NT2/D1 (cell line): ENCODE data around the gene NISCH.

Source experiments
- DNase-seq: peaks from one replicate; pipeline ENCODE4 v3.0.0-alpha.2; 2011; ENCODE audit warnings: low read depth, low spot score
- H3K27me3 ChIP-seq: 2 replicates; pipeline ENCODE4 v1.6.0; 2011; ENCODE audit warnings: mild to moderate bottlenecking; ENCODE audit not compliant: insufficient read length, insufficient read depth
- H3K36me3 ChIP-seq: 2 replicates; pipeline ENCODE4 v1.6.1; 2011; ENCODE audit warnings: mild to moderate bottlenecking, low read length, mixed read lengths; ENCODE audit not compliant: insufficient read depth, insufficient read length
- H3K4me1 ChIP-seq: 2 replicates; pipeline ENCODE4 v1.5.1; 2011; ENCODE audit not compliant: insufficient read depth, insufficient read length
- H3K4me3 ChIP-seq: 2 replicates; pipeline ENCODE4 v1.5.1; 2011; ENCODE audit warnings: low read depth; ENCODE audit not compliant: insufficient read length
- H3K9ac ChIP-seq: 2 replicates; pipeline ENCODE4 v1.6.0; 2011; ENCODE audit warnings: low read depth; ENCODE audit not compliant: insufficient read length
- H3K9me3 ChIP-seq: 2 replicates; pipeline ENCODE4 v1.5.1; 2011; ENCODE audit warnings: mild to moderate bottlenecking, low read length; ENCODE audit not compliant: insufficient read depth
- SUZ12 ChIP-seq: IDR thresholded peaks from 2 replicates; pipeline ENCODE4 v1.6.1; 2011; ENCODE audit not compliant: insufficient read length, insufficient read depth; ENCODE audit errors: extremely low read depth
- YY1 ChIP-seq: IDR thresholded peaks from 2 replicates; pipeline ENCODE4 v1.6.1; 2011; ENCODE audit not compliant: insufficient read length, insufficient read depth
- ZNF274 ChIP-seq: IDR thresholded peaks from 2 replicates; pipeline ENCODE4 v1.6.1; 2011; ENCODE audit warnings: mild to moderate bottlenecking, low read depth, low read length

NISCH gene

GRCh38 chr3:52509753-52510328, 54.4 kb downstream of the NISCH start:
- DNase-seq: no peak
- H3K9me3 ChIP-seq: no peaks in the 10 kb centered on the region
- TF ChIP-seq YY1 (no peak), SUZ12 (no peak), ZNF274 (no peak)
- H3K4me3 ChIP-seq: no peak overlapping the region
- H3K9ac ChIP-seq: no peak overlapping the region
- H3K27me3 ChIP-seq: peaks cover 17% of the 10 kb centered on the region
- peaks cover 24% of the 10 kb centered on the region for H3K4me1 ChIP-seq
- H3K36me3 ChIP-seq: no peaks in the 10 kb centered on the region

DNA sequence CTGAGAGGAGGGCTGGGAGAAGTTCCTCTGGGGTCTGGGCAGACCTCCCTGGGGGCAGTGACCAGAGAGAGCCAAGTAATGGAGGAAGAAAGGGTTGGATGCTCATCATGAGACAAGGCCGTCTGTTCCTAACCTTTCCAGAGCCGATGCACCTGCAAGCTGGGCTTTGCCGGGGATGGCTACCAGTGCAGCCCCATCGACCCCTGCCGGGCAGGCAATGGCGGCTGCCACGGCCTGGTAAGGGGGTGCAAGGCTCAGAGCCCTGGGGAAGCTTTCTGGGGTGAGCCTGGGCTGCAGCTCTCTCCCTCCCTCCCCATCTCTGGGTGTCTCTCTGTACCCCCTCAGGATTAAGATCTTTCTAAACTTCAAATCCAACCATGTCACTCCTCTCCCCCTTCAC, 56.1 kb downstream of the NISCH start:
- Histone ChIP-seq H3K27me3 (peaks cover 15% of the 10 kb centered on the region), H3K9ac (no peak overlapping the region), H3K9me3 (no peaks in the 10 kb centered on the region), H3K4me1 (peaks cover 11% of the 10 kb centered on the region), H3K36me3 (no peaks in the 10 kb centered on the region), H3K4me3 (no peak overlapping the region)
- DNase-seq: no peak
- no peak for TF ChIP-seq SUZ12
- no peak for TF ChIP-seq YY1

GRCh38 chr3:52512105-52512504, 56.7 kb downstream of the NISCH start:
- TF ChIP-seq YY1 (no peak), ZNF274 (no peak)
- H3K36me3 ChIP-seq: no peaks in the 10 kb centered on the region

GRCh38 chr3:52512727-52513126, 57.3 kb downstream of the NISCH start:
- H3K9me3 ChIP-seq: no peaks in the 10 kb centered on the region
- no peak overlapping the region for H3K9ac ChIP-seq
- H3K36me3 ChIP-seq: no peaks in the 10 kb centered on the region
- no peak overlapping the region for H3K4me3 ChIP-seq
- DNase-seq: no peak
- peaks cover 14% of the 10 kb centered on the region for H3K27me3 ChIP-seq
- TF ChIP-seq YY1: no peak
- no peak for TF ChIP-seq ZNF274
- TF ChIP-seq SUZ12: no peak
- H3K4me1 ChIP-seq: peaks cover 8% of the 10 kb centered on the region

More at GRCh38 chr3:52512105-52512504, 56.7 kb downstream of the NISCH start:
- Histone ChIP-seq H3K9me3 (no peaks in the 10 kb centered on the region), H3K27me3 (peaks cover 14% of the 10 kb centered on the region), H3K9ac (no peak overlapping the region), H3K4me3 (no peak overlapping the region), H3K4me1 (peaks cover 9% of the 10 kb centered on the region)
- DNase-seq: no peak

DNA sequence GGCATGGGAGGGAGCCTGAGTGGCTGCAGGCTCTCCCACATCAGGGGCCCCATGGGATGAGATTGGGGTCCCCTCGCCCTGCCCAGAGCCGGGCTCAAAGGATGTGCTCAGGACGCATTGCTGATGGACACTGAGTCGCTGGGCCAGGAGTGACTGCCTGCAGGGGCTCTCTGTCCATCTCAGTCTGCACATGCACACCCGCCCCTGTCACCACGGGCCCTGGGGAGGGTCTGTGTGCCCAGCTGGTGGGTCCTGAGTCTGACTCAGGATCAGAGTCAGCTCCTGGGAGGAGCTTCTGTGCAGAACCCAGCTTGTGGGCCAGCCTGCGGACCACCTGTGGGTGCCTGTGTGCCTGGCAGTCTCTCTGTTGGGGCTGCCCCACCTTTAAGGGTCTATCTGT, 57.9 kb downstream of the NISCH start:
- no peaks in the 10 kb centered on the region for H3K36me3 ChIP-seq
- DNase-seq: no peak
- H3K9ac ChIP-seq: no peak overlapping the region
- H3K4me3 ChIP-seq: no peak overlapping the region
- TF ChIP-seq SUZ12 (no peak), ZNF274 (no peak), YY1 (no peak)
- H3K27me3 ChIP-seq: peaks cover 14% of the 10 kb centered on the region
- no peaks in the 10 kb centered on the region for H3K9me3 ChIP-seq
- H3K4me1 ChIP-seq: peaks cover 7% of the 10 kb centered on the region

DNA sequence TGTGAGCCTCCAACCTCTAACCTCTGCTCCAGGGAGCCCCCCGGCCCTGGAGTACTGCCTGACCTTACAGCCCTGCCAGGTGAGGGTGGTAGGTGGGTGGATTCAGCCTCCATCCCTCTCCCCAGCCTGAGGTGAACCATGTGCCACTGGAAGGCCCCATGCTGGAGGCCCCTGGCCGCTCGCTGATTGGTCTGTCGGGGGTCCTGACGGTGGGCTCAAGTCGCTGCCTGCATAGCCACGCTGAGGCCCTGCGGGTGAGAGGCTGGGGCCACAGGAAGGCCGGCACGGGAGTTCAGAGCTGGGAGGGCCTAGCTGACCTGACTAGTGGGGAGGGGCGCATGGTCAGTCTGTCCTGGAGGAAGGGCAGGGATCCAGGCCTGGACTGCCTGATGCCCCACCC, 59.2 kb downstream of the NISCH start:
- no peak for DNase-seq
- Histone ChIP-seq H3K36me3 (no peaks in the 10 kb centered on the region), H3K4me3 (no peak overlapping the region), H3K4me1 (peaks cover 11% of the 10 kb centered on the region), H3K9ac (no peak overlapping the region), H3K9me3 (no peaks in the 10 kb centered on the region), H3K27me3 (peaks cover 13% of the 10 kb centered on the region)
- TF ChIP-seq YY1 (no peak), ZNF274 (no peak), SUZ12 (no peak)

DNA sequence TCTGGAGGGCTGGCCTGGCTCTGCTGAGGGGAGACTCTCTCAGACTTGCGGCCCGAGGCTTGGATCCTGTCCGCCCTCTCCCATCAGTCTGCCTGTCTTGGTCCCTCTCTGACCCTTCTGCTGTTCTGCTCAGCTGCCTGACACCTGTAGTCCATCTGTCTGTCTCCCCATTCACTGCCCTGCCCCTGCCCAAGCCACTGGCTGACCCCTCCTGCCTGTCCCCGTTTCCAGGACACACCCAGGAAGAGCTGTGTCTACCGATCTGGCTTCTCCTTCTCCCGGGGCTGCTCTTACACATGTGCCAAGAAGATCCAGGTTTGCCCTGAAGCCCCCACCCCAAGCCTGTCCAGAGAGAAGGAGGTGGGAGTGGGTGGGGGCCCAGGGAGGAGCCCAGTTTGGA, 59.8 kb downstream of the NISCH start:
- TF ChIP-seq SUZ12 (no peak), YY1 (no peak), ZNF274 (no peak)
- Histone ChIP-seq H3K9ac (no peak overlapping the region), H3K9me3 (no peaks in the 10 kb centered on the region), H3K36me3 (no peaks in the 10 kb centered on the region), H3K27me3 (peaks cover 7% of the 10 kb centered on the region), H3K4me1 (peaks cover 13% of the 10 kb centered on the region), H3K4me3 (no peak overlapping the region)
- DNase-seq: no peak
